NCI-H2196 (cell line): ENCODE measurements around the gene ZNF626.
"Not testable (repeated sequence)": the region's sequence is repeated elsewhere in the genome, so short reads cannot be mapped to it uniquely, and the experiment has no call there.

ENCODE experiments used
- DNase-seq: peaks from one replicate; lab custom pipeline; 2025; ENCODE audit not compliant: unreplicated experiment; lab: John Stamatoyannopoulos, UW

Gene ZNF626

GRCh38 chr19:20661150-20661819 is at the start of gene ZNF626:
Gene ZNF626 (minus strand): TSS chr19:20661571. CDS start chr19:20661446, 125 bp downstream.
- peak; percentile 95 for DNase-seq

DNA sequence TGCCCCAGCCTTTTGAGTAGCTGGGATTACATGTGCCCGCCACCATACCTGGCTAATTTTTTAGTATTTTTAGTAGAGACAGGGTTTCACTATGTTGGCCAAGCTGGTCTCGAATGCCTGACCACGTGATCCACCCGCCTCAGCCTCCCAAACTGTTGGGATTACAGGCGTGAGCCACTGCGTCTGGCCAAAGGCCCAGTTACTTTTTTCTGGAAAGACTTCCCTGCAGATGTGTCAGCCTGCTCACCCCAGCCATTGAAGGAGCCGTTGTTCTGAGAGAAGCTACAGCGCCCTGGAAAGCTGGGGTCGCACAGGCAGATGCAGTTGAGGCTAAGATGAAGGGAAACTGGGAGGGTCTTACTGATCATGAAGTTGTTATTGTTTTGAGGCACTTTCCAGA is 7.9 kb upstream of the ZNF626 start:
- DNase-seq, result no peak

DNA sequence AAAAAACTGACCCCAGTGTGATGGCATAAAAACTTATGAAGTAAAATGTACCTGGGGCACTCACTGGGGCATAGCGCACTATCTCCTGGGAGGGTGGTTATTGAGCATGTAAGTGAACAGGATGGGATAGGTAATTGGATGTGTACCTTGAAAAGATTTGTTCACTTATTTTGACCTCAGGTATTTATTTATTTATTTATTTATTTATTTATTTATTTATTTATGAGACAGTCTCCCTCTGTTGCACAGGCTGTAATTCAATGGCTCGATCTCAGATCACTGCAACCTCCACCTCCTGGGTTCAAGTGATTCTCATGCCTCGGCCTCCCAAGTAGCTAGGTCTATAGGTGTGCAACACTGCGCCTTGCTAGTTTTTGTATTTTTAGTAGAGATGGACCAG is 5.9 kb upstream of the ZNF626 start:
- DNase-seq, result no peak

- DNase-seq, result no peak
Observed at GRCh38 chr19:20664901-20665781, 3.8 kb upstream of the ZNF626 start.

DNA sequence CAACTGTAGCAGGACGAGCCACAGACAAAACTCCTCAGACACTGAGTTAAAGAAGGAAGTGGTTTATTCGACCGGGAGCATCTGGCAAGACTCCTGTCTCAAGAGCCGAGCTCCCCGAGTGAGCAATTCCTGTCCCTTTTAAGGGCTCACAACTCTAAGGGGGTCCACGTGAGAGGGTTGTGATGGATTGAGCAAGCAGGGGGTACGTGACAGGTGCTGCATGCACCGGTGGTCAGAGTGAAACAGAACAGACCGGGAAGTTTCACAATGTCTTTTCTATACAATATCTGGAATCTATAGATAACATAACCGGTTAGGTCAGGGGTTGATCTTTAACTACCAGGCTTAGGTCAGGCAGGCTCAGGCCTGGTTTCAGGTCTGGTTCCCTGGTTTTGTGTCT is 3.1 kb upstream of the ZNF626 start:
- not testable (repeated sequence) for DNase-seq

GRCh38 chr19:20662421-20663105 is 1.2 kb upstream of the ZNF626 start:
- DNase-seq, result peak; percentile 43

- DNase-seq, result no peak
Observed at GRCh38 chr19:20660473-20661140, 764 bp downstream of the ZNF626 start.

- DNase-seq, result no peak
Observed at GRCh38 chr19:20640545-20640944, 20.8 kb downstream of the ZNF626 start.

DNA sequence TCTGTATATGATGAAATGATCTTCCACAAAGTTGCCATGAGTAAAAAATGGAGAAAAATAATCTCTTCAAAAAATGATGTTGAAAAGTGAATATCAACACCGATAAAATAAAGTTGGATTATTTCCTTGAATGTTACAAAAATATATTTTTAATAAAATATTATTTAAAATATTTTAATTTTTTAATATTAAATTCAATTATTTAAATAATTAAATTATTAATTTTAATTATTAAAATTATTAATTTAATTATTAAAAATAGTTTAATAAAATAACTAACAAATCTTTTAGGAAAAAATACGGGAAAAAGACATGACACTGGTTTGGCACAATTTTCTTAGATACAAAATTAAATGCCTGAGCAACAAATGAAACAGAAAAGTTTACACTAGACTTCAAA is 21.3 kb downstream of the ZNF626 start:
- DNase-seq, result no peak

DNA sequence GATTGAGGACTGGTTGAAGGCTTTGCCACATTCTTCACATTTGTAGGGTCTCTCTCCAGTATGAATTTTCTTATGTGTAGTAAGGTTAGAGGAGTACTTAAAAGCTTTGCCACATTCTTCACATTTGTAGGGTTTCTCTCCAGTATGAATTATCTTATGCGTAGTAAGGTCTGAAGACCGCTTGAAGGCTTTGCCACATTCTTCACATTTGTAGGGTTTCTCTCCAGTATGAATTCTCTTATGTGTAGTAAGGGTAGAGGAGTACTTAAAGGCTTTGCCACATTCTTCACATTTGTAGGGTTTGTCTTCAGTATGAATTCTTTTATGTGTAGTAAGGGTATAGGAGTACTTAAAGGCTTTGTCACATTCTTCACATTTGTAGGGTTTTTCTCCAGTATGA is 36.8 kb downstream of the ZNF626 start:
- DNase-seq, result not testable (repeated sequence)

- no peak for DNase-seq
Observed at GRCh38 chr19:20616071-20616470, 45.3 kb downstream of the ZNF626 start.

DNA sequence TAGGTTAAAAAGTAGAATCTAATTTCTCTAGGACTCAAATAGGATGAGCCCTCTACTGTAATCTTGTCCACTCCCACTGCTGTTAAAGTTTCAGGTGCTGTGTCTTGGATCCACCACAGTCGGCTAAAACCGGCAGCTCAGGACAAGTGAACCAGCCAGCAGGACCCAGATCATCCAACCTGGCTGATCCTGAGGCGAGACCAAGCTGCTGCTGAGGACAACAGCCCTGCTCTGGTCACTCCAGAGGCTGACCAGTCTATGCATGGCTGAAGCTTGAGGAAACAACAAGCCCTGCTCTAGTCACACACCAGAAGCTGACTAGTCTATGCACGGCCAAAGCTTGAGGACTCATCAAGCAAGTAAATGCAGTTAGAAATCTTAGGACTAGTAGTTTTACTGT is 46.4 kb downstream of the ZNF626 start:
- not testable (repeated sequence) for DNase-seq

DNA sequence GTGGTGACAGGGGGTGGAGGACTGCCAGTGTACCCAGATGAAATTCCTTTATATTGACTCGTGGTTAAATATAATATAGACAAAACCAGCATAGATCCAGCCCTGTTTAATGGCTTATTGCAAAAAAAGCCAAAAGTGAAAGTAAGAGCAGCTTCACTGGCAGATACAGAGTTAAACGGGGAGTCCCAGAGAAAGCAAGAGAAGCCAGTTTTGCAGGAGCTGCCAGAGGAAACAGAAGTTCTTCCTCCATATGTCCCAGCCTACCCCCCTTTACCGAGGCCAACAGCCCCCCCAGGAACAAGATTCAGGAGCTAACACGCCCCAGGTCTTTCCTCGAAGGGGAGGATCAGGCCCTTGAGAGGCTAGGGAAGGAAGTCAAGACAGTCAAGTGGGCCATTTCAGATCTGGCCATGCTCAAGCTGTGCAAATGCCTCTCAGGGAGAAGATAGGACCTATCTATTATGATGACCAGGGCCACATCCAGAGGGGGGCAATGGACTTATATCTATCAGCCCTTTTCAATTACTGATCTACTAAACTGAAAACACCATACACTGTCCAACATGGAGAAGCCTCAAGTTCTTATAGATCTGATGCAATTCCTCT is 48.6 kb downstream of the ZNF626 start:
- no peak for DNase-seq

- DNase-seq, result no peak
Observed at GRCh38 chr19:20611866-20612265, 49.5 kb downstream of the ZNF626 start.

GRCh38 chr19:20607943-20608342 is 53.4 kb downstream of the ZNF626 start:
- no peak for DNase-seq
